ENCODE results near the gene PARD3B. TPM values are rescaled to one million over a fixed set of nuclear protein-coding genes. Genes with fewer than 3 reads are reported as not detected.

The PARD3B gene
- total RNA-seq, 3 donors from 2014 or later, result 0.18 to 0.48 (median 0.27) TPM

- H3K36me3 Mint-ChIP-seq (ENCODE audit: insufficient read depth), result no peaks in the 10 kb centered on the region
- ATAC-seq (no peak), DNase-seq (no peak)
- H3K9me3 Mint-ChIP-seq, result no peaks in the 10 kb centered on the region
- no peaks in the 10 kb centered on the region for H3K4me1 Mint-ChIP-seq (ENCODE audit: low read depth)
- H3K4me3 Mint-ChIP-seq, result no peak overlapping the region
- H3K27me3 Mint-ChIP-seq (ENCODE audit: low read depth), result no peaks in the 10 kb centered on the region
These were observed 824.5 kb downstream of the PARD3B start for GRCh38 chr2:205369813-205370212.

GRCh38 chr2:205370726-205371125 is 825.5 kb downstream of the PARD3B start:
- Mint-ChIP-seq H3K27me3 (ENCODE audit: low read depth) (no peaks in the 10 kb centered on the region), H3K36me3 (ENCODE audit: insufficient read depth) (no peaks in the 10 kb centered on the region), H3K9me3 (no peaks in the 10 kb centered on the region), H3K4me3 (no peak overlapping the region), H3K4me1 (ENCODE audit: low read depth) (no peaks in the 10 kb centered on the region)
- DNase-seq, result no peak
- ATAC-seq, result no peak

GRCh38 chr2:205372141-205372540 is 826.9 kb downstream of the PARD3B start:
- ATAC-seq (peak; percentile 83 to 84), DNase-seq (no peak)
- H3K27me3 Mint-ChIP-seq (ENCODE audit: low read depth), result no peaks in the 10 kb centered on the region
- no peaks in the 10 kb centered on the region for H3K4me1 Mint-ChIP-seq (ENCODE audit: low read depth)
- H3K4me3 Mint-ChIP-seq, result no peak overlapping the region
- no peaks in the 10 kb centered on the region for H3K36me3 Mint-ChIP-seq (ENCODE audit: insufficient read depth)
- no peaks in the 10 kb centered on the region for H3K9me3 Mint-ChIP-seq

- no peaks in the 10 kb centered on the region for H3K4me1 Mint-ChIP-seq (ENCODE audit: low read depth)
- no peaks in the 10 kb centered on the region for H3K27me3 Mint-ChIP-seq (ENCODE audit: low read depth)
- no peak for DNase-seq
- H3K36me3 Mint-ChIP-seq (ENCODE audit: insufficient read depth), result no peaks in the 10 kb centered on the region
- no peak overlapping the region for H3K4me3 Mint-ChIP-seq
- no peaks in the 10 kb centered on the region for H3K9me3 Mint-ChIP-seq
- no peak for ATAC-seq
These were observed 830.5 kb downstream of the PARD3B start for GRCh38 chr2:205375461-205376448.

- Mint-ChIP-seq H3K4me1 (ENCODE audit: low read depth) (no peaks in the 10 kb centered on the region), H3K9me3 (no peaks in the 10 kb centered on the region), H3K36me3 (ENCODE audit: insufficient read depth) (no peaks in the 10 kb centered on the region), H3K27me3 (ENCODE audit: low read depth) (no peaks in the 10 kb centered on the region), H3K4me3 (no peak overlapping the region)
- ATAC-seq, result peak; percentile 51 to 52
- DNase-seq, result no peak
These were observed 832.0 kb downstream of the PARD3B start for GRCh38 chr2:205377324-205377723.

- Mint-ChIP-seq H3K4me3 (no peak overlapping the region), H3K9me3 (no peaks in the 10 kb centered on the region), H3K4me1 (ENCODE audit: low read depth) (no peaks in the 10 kb centered on the region), H3K36me3 (ENCODE audit: insufficient read depth) (no peaks in the 10 kb centered on the region), H3K27me3 (ENCODE audit: low read depth) (no peaks in the 10 kb centered on the region)
- ATAC-seq, result no peak
- DNase-seq, result no peak
These were observed 838.3 kb downstream of the PARD3B start for GRCh38 chr2:205383601-205384000.

GRCh38 chr2:205386109-205386508 is 840.8 kb downstream of the PARD3B start:
- Mint-ChIP-seq H3K9me3 (no peaks in the 10 kb centered on the region), H3K4me3 (no peak overlapping the region), H3K4me1 (ENCODE audit: low read depth) (no peaks in the 10 kb centered on the region), H3K27me3 (ENCODE audit: low read depth) (no peaks in the 10 kb centered on the region), H3K36me3 (ENCODE audit: insufficient read depth) (no peaks in the 10 kb centered on the region)
- DNase-seq (no peak), ATAC-seq (no peak)

- no peak for DNase-seq
- Mint-ChIP-seq H3K4me1 (ENCODE audit: low read depth) (no peaks in the 10 kb centered on the region), H3K9me3 (no peaks in the 10 kb centered on the region), H3K36me3 (ENCODE audit: insufficient read depth) (no peaks in the 10 kb centered on the region), H3K27me3 (ENCODE audit: low read depth) (no peaks in the 10 kb centered on the region), H3K4me3 (no peak overlapping the region)
- no peak for ATAC-seq
These were observed 842.2 kb downstream of the PARD3B start for GRCh38 chr2:205387350-205388055.

- no peak for DNase-seq
- no peak for ATAC-seq
- H3K27me3 Mint-ChIP-seq (ENCODE audit: low read depth), result no peaks in the 10 kb centered on the region
- H3K36me3 Mint-ChIP-seq (ENCODE audit: insufficient read depth), result no peaks in the 10 kb centered on the region
- H3K4me1 Mint-ChIP-seq (ENCODE audit: low read depth), result no peaks in the 10 kb centered on the region
- H3K4me3 Mint-ChIP-seq, result no peak overlapping the region
- no peaks in the 10 kb centered on the region for H3K9me3 Mint-ChIP-seq
These were observed 845.6 kb downstream of the PARD3B start for GRCh38 chr2:205390866-205391265.

- H3K4me1 Mint-ChIP-seq (ENCODE audit: low read depth), result no peaks in the 10 kb centered on the region
- no peaks in the 10 kb centered on the region for H3K9me3 Mint-ChIP-seq
- H3K36me3 Mint-ChIP-seq (ENCODE audit: insufficient read depth), result no peaks in the 10 kb centered on the region
- ATAC-seq, result no peak
- no peaks in the 10 kb centered on the region for H3K27me3 Mint-ChIP-seq (ENCODE audit: low read depth)
- H3K4me3 Mint-ChIP-seq, result no peak overlapping the region
- DNase-seq, result no peak
These were observed 856.2 kb downstream of the PARD3B start for GRCh38 chr2:205401511-205401910.

- no peaks in the 10 kb centered on the region for H3K36me3 Mint-ChIP-seq (ENCODE audit: insufficient read depth)
- no peaks in the 10 kb centered on the region for H3K4me1 Mint-ChIP-seq (ENCODE audit: low read depth)
- ATAC-seq, result no peak
- no peak for DNase-seq
- H3K27me3 Mint-ChIP-seq (ENCODE audit: low read depth), result no peaks in the 10 kb centered on the region
- no peak overlapping the region for H3K4me3 Mint-ChIP-seq
- no peaks in the 10 kb centered on the region for H3K9me3 Mint-ChIP-seq
These were observed 856.7 kb downstream of the PARD3B start for GRCh38 chr2:205402011-205402410.

- Mint-ChIP-seq H3K36me3 (ENCODE audit: insufficient read depth) (no peaks in the 10 kb centered on the region), H3K4me3 (no peak overlapping the region), H3K9me3 (no peaks in the 10 kb centered on the region), H3K4me1 (ENCODE audit: low read depth) (no peaks in the 10 kb centered on the region), H3K27me3 (ENCODE audit: low read depth) (no peaks in the 10 kb centered on the region)
- DNase-seq (no peak), ATAC-seq (no peak)
These were observed 858.1 kb downstream of the PARD3B start for GRCh38 chr2:205403244-205403825.

- H3K4me1 Mint-ChIP-seq (ENCODE audit: low read depth), result no peaks in the 10 kb centered on the region
- ATAC-seq (no peak), DNase-seq (no peak)
- H3K27me3 Mint-ChIP-seq (ENCODE audit: low read depth), result no peaks in the 10 kb centered on the region
- no peaks in the 10 kb centered on the region for H3K9me3 Mint-ChIP-seq
- H3K36me3 Mint-ChIP-seq (ENCODE audit: insufficient read depth), result no peaks in the 10 kb centered on the region
- no peak overlapping the region for H3K4me3 Mint-ChIP-seq
These were observed 859.9 kb downstream of the PARD3B start for GRCh38 chr2:205405194-205405593.

GRCh38 chr2:205405752-205406151 is 860.5 kb downstream of the PARD3B start:
- no peaks in the 10 kb centered on the region for H3K9me3 Mint-ChIP-seq
- no peak overlapping the region for H3K4me3 Mint-ChIP-seq
- H3K36me3 Mint-ChIP-seq (ENCODE audit: insufficient read depth), result no peaks in the 10 kb centered on the region
- no peak for ATAC-seq
- no peaks in the 10 kb centered on the region for H3K4me1 Mint-ChIP-seq (ENCODE audit: low read depth)
- no peaks in the 10 kb centered on the region for H3K27me3 Mint-ChIP-seq (ENCODE audit: low read depth)
- DNase-seq, result no peak

Data from activated T-cell treated with anti-CD3 and anti-CD28 coated beads, Interleukin-2, amount 50 U/mL, for 4 hours (primary cell).